CD8-positive, alpha-beta memory T cell (primary cell): ENCODE data around the gene SULF2. TPM values are rescaled to one million over a fixed set of nuclear protein-coding genes. Genes with fewer than 3 reads are reported as not detected.

Experiments used
- CTCF ChIA-PET: fragments of 350-600 bp; sonication (Branson Sonifier 250); formaldehyde crosslinking; loops from one replicate; lab custom pipeline; 2021; ENCODE audit warnings: antibody characterized with exemption; lab: Charles Lee
- POLR2A ChIA-PET: fragments of 350-600 bp; sonication (Branson Sonifier 250); formaldehyde crosslinking; loops from one replicate; lab custom pipeline; 2021; ENCODE audit warnings: antibody characterized with exemption; lab: Charles Lee
- DNase-seq, 5 donors: peaks; one replicate each; pipeline versions ENCODE4 v3.0.0 to v3.0.0-alpha.2; 2020 to 2022; ENCODE audit warnings: mixed read lengths in 1 of 5
- H3K27ac ChIP-seq: one replicate; pipeline ENCODE4 v1.7.0; 2013; ENCODE audit warnings: low read depth, mild to moderate bottlenecking, low read length, moderate library complexity
- H3K27me3 ChIP-seq: 2 replicates; pipeline ENCODE4 v1.7.0; 2013; ENCODE audit warnings: low read length, mild to moderate bottlenecking; ENCODE audit not compliant: insufficient read depth, poor library complexity, severe bottlenecking
- H3K36me3 ChIP-seq: 2 replicates; pipeline ENCODE4 v1.7.0; 2013; ENCODE audit warnings: mild to moderate bottlenecking, low read length, moderate library complexity; ENCODE audit not compliant: insufficient read depth
- H3K4me1 ChIP-seq: 2 replicates; pipeline ENCODE4 v1.7.0; 2013; ENCODE audit warnings: mild to moderate bottlenecking, low read length, moderate library complexity; ENCODE audit not compliant: insufficient read depth
- H3K4me3 ChIP-seq: 2 replicates; pipeline ENCODE4 v1.7.0; 2013; ENCODE audit warnings: mild to moderate bottlenecking, low read length
- H3K9me3 ChIP-seq: 2 replicates; pipeline ENCODE4 v1.7.0; 2013; ENCODE audit warnings: mild to moderate bottlenecking, low read length
- H3K27ac Mint-ChIP-seq, 8 donors: one replicate each; pipeline ENCODE4 v1.8.0; 2020 to 2021; ENCODE audit warnings: mixed read lengths in 8 of 8, mild to moderate bottlenecking in 6 of 8, inconsistent platforms in 3 of 8, moderate library complexity in 3 of 8
- H3K27me3 Mint-ChIP-seq, 2 donors: one replicate each; pipeline ENCODE4 v1.8.0; 2020 to 2021; ENCODE audit warnings: mixed read lengths in 2 of 2, mild to moderate bottlenecking in 1 of 2, moderate library complexity in 1 of 2
- H3K36me3 Mint-ChIP-seq, 3 donors: one replicate each; pipeline ENCODE4 v1.8.0; 2020 to 2021; ENCODE audit warnings: mixed read lengths in 3 of 3, inconsistent platforms in 1 of 3, mild to moderate bottlenecking in 1 of 3
- H3K4me1 Mint-ChIP-seq, 3 donors: one replicate each; pipeline ENCODE4 v1.8.0; 2020 to 2021; ENCODE audit warnings: mixed read lengths in 3 of 3, inconsistent platforms in 1 of 3, mild to moderate bottlenecking in 1 of 3
- H3K4me3 Mint-ChIP-seq, 7 donors: one replicate each; pipeline ENCODE4 v1.8.0; 2020 to 2021; ENCODE audit warnings: mixed read lengths in 7 of 7, mild to moderate bottlenecking in 6 of 7, moderate library complexity in 4 of 7, inconsistent platforms in 2 of 7
- H3K9me3 Mint-ChIP-seq, 5 donors: one replicate each; pipeline ENCODE4 v1.8.0; 2020 to 2022; ENCODE audit warnings: mixed read lengths in 5 of 5, mild to moderate bottlenecking in 3 of 5, moderate library complexity in 2 of 5, inconsistent platforms in 1 of 5
- polyA plus RNA-seq: library from polyadenylated mRNA; unstranded; fragments of 300-500 nt; fragmentation: Illumina TruSeq; gene quantifications from one replicate; pipeline ENCODE4 v1.2.3, GENCODE V29; 2021
- total RNA-seq, 2 experiments: library from RNA; stranded (reverse); gene quantifications; one replicate each; pipeline ENCODE4 v1.2.3, GENCODE V29; 2021

SULF2 gene
- total and polyA plus RNA-seq, 3 experiments from 2014 or later, result 0.28 to 1.4 (median 1.1) TPM

DNA sequence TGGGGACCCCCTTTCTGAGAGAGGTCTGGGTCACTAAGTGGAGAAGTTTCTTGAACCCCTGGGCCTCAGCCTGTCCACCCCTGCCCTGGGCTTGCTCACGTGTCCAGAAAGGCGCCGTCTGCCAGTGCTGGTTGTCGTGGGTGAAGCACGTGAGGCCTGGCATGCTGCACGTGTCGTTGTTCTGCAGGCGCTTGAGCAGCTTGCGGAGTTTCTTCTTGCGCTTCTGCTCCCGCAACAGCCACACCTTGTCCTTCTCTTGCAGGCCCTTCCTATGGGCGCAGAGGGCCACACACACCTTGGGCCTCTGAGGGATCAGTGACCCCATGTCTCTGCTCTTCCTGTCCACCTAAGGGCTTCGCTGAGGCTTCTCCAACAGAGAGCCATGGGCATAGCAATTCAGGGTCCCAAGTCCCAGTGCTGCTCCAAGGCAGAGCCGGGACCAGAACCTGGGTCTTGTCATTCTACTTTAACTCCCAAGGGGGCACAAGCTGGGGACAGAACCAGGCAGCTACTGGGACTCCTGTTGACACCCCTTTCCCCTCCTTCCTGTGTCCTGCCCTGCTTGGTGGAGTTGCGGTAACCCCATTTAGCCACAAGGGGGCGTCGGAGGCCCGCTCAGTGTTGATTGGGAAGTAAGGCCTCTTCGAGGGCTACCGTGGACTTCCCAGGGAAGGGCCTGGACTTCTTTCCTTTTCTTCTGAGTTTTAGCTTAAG, 121.8 kb downstream of the SULF2 start:
- Histone ChIP-seq H3K9me3 (no peaks in the 10 kb centered on the region), H3K27me3 (no peaks in the 10 kb centered on the region), H3K4me1 (peaks cover 7% of the 10 kb centered on the region), H3K36me3 (no peaks in the 10 kb centered on the region), H3K27ac (no peak overlapping the region), H3K4me3 (no peak overlapping the region)
- H3K27ac Mint-ChIP-seq, result peak overlapping the region in 4 of 8 donors; percentile 3 to 70 (median 18)
- peaks cover 0 to 23% (median 0%) of the 10 kb centered on the region in 3 donors for H3K36me3 Mint-ChIP-seq
- peaks cover 3 to 7% (median 6%) of the 10 kb centered on the region in 3 donors for H3K4me1 Mint-ChIP-seq
- no peaks in the 10 kb centered on the region for H3K9me3 Mint-ChIP-seq
- H3K27me3 Mint-ChIP-seq, result no peaks in the 10 kb centered on the region
- DNase-seq, result peak; percentile 56 to 79 (median 59)
- H3K4me3 Mint-ChIP-seq, result no peak overlapping the region
- POLR2A ChIA-PET, result no interaction called here
- CTCF ChIA-PET, result interaction anchor here (0.6 to 2.1 kb wide), 12 partner anchors 9 to 957 kb away, joined by 3 to 16 read pairs (median 4); partner anchors contain the start of gene NCOA3

DNA sequence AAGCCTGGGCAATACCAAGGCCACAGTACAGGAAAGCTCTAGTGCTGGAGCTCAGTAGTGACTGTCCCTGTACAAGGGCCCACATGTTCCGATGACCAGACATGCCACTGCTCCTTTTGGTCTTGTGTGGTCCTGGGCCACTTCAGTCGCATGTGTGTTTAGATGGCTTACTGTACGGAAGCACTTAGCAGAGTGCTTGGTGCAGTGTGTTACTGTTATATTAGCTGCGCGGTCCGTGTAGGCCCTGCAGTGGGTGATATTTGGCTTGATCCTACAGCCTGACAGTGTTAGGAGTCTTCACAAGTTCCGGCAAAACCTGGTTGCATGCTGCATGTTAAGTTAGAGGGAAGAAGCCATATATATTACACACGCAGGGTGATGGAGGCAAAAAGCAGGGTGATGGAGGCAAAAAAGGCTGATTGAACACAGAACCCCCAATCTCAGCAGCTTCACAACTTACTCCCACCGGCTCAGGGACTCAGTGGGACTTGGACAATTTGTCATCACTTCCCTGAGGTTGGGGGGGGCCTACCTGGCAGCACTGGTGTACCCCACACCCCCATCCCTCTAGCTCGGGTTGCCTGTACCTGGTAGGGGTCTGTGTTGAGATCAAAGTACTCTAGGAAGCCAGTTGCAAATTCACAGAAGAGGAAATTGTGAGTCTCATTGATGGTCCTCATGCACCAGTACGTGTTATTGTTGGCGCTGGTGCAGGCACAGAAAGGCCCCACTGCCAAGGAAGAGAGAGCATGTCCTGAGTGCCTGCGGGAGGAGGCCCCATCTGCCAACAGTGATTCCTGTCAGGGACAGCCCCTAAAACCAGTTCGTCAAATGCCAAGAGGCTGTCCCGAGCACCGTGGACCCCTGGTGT, 122.6 kb downstream of the SULF2 start:
- ChIA-PET CTCF (interaction anchor here (1.3 to 2.1 kb wide), 6 partner anchors 10 to 958 kb away, joined by 3 to 16 read pairs (median 6); no protein-coding TSS in a partner anchor), POLR2A (no interaction called here)
- Histone ChIP-seq H3K9me3 (no peaks in the 10 kb centered on the region), H3K4me1 (peaks cover 7% of the 10 kb centered on the region), H3K4me3 (no peak overlapping the region), H3K27ac (no peak overlapping the region), H3K36me3 (no peaks in the 10 kb centered on the region), H3K27me3 (no peaks in the 10 kb centered on the region)
- Mint-ChIP-seq H3K4me3 (peak overlapping the region in 1 of 7 donors; percentile 6), H3K4me1 (peaks cover 3 to 7% (median 6%) of the 10 kb centered on the region in 3 donors), H3K9me3 (no peaks in the 10 kb centered on the region), H3K27ac (peak overlapping the region in 1 of 8 donors; percentile 63), H3K36me3 (peaks cover 0 to 30% (median 6%) of the 10 kb centered on the region in 3 donors), H3K27me3 (no peaks in the 10 kb centered on the region)
- DNase-seq, result no peak

DNA sequence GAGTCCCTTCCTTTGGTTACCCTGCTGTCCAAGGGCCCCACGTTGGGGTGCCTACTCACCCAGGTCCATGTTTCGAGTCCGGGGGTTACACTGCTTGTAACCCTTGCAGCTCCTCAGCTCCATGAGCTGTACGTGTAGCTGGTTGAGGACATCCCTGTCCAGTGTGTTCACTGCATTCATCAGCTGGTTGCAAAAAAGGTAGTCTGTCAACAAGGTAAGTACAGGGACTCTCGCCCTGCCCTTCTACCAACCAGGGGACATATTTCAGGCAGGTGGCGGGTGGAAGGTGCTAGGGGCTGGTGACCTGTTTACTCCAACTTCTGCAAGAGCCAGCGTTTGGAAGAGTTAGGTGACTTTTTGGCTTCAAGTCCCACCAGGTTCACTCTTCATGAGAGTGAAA, 123.6 kb downstream of the SULF2 start:
- H3K4me1 ChIP-seq, result peaks cover 7% of the 10 kb centered on the region
- no peak overlapping the region for H3K4me3 ChIP-seq
- no peak overlapping the region for H3K4me3 Mint-ChIP-seq
- no peaks in the 10 kb centered on the region for H3K36me3 ChIP-seq
- no peaks in the 10 kb centered on the region for H3K27me3 Mint-ChIP-seq
- CTCF ChIA-PET, result no interaction called here
- no peak overlapping the region for H3K27ac ChIP-seq
- H3K36me3 Mint-ChIP-seq, result peaks cover 0 to 40% (median 6%) of the 10 kb centered on the region in 3 donors
- H3K27me3 ChIP-seq, result no peaks in the 10 kb centered on the region
- no peaks in the 10 kb centered on the region for H3K9me3 ChIP-seq
- H3K27ac Mint-ChIP-seq, result peak overlapping the region in 1 of 8 donors; percentile 20
- no peak for DNase-seq
- H3K4me1 Mint-ChIP-seq, result peaks cover 3 to 7% (median 6%) of the 10 kb centered on the region in 3 donors
- POLR2A ChIA-PET, result no interaction called here
- no peaks in the 10 kb centered on the region for H3K9me3 Mint-ChIP-seq

DNA sequence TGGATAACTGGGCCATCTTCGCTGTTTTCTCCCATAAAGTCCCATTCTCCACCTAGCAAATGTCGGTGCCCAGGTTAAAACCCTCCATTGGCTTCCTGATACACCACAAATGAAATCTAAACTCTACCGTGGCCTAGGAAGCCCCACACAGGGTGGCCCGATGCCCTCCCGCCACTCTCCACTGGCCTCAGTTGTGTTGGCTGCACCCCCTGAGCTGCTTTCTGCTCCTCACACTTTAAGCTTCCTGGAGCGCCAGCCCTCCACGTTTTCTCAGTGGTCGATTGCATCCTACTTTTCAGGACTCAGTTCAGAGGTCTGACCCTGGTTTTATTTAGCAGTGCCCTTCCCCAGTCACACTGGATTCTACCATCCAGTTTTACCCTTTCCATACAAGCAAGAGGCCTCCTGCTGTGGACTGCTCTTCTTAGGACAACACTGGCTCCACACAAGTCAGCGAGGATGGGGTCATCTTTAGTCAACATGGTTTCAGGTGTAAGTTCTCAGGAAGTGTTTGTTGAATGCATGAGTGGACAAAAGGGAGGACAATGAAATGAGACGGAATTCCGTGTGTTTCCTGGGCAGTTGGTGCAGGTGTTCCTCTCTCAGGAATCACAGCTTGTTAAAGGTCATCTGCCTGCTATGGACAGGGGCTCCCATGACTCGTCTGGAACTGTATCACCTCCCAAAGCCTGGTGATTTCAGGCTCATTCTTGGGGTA, 124.1 kb downstream of the SULF2 start:
- Histone ChIP-seq H3K27ac (no peak overlapping the region), H3K27me3 (no peaks in the 10 kb centered on the region), H3K9me3 (no peaks in the 10 kb centered on the region), H3K4me1 (peaks cover 7% of the 10 kb centered on the region), H3K4me3 (no peak overlapping the region), H3K36me3 (no peaks in the 10 kb centered on the region)
- CTCF ChIA-PET, result interaction anchor here (1.3 kb wide), 1 partner anchor 959 kb away, joined by 8 read pairs; no protein-coding TSS in a partner anchor
- DNase-seq, result no peak
- Mint-ChIP-seq H3K4me3 (no peak overlapping the region), H3K4me1 (peaks cover 3 to 7% (median 6%) of the 10 kb centered on the region in 3 donors), H3K36me3 (peaks cover 0 to 45% (median 6%) of the 10 kb centered on the region in 3 donors), H3K9me3 (no peaks in the 10 kb centered on the region), H3K27ac (peak overlapping the region in 5 of 8 donors; percentile 5 to 94 (median 55)), H3K27me3 (no peaks in the 10 kb centered on the region)
- POLR2A ChIA-PET, result no interaction called here

DNA sequence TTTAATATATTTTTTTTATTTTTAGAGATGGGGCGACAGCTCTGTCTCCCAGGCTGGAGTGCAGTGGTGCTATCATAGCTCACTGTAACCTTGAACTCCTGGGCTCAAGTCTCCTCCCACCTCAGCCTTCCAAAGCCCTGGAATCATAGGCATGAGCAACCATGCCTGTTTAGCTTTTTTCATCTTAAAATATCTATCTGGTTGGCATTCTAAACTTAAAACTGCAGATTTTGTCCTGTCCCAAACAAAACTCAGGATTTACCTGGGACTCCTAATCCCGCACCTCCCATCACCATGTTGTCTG, 124.7 kb downstream of the SULF2 start:
- Mint-ChIP-seq H3K36me3 (peaks cover 0 to 48% (median 6%) of the 10 kb centered on the region in 3 donors), H3K4me3 (no peak overlapping the region), H3K4me1 (peaks cover 3 to 7% (median 6%) of the 10 kb centered on the region in 3 donors), H3K27me3 (no peaks in the 10 kb centered on the region), H3K27ac (peak overlapping the region in 4 of 8 donors; percentile 5 to 74 (median 44)), H3K9me3 (no peaks in the 10 kb centered on the region)
- Histone ChIP-seq H3K27me3 (no peaks in the 10 kb centered on the region), H3K36me3 (no peaks in the 10 kb centered on the region), H3K27ac (no peak overlapping the region), H3K4me1 (peaks cover 7% of the 10 kb centered on the region), H3K4me3 (no peak overlapping the region), H3K9me3 (no peaks in the 10 kb centered on the region)
- ChIA-PET CTCF (interaction anchor here (1.3 kb wide), 1 partner anchor 960 kb away, joined by 8 read pairs; no protein-coding TSS in a partner anchor), POLR2A (no interaction called here)
- DNase-seq, result no peak

DNA sequence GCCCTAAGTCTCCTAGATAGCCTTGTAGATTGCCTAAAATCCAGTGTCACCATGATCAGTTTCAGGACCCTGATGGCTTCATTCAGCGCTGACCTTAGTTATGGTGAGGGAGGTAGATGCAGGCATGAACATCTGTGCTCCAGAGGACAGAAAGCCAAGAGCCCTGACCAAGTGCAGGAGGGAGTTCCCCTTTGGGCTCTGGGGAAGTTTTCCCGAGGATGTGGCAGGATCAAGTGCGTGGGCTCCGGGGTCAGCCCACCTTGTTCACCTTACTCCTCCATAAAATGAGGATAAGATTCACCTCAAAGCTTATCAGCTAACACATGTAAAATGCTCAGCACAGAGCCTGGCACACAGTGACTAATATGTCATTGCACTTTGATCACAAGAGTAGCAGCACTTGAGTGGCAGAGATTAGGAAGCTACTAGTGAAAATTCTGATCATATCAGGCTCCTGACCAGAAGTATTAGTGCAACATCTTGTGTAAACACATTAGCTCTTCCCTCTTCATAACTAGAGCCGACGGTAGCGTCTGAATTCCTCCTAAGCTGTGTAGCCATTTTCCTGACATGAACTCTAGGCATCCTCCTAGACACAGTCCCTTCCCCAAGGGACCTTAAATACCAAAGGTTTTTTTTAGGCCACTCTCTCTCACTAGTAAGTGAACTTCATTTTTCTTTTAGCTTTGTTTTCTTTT, 125.2 kb downstream of the SULF2 start:
- peaks cover 3 to 7% (median 6%) of the 10 kb centered on the region in 3 donors for H3K4me1 Mint-ChIP-seq
- Histone ChIP-seq H3K4me3 (no peak overlapping the region), H3K9me3 (no peaks in the 10 kb centered on the region), H3K27ac (no peak overlapping the region), H3K36me3 (peaks cover 3% of the 10 kb centered on the region), H3K4me1 (peaks cover 7% of the 10 kb centered on the region), H3K27me3 (no peaks in the 10 kb centered on the region)
- H3K9me3 Mint-ChIP-seq, result no peaks in the 10 kb centered on the region
- H3K4me3 Mint-ChIP-seq, result no peak overlapping the region
- ChIA-PET POLR2A (no interaction called here), CTCF (interaction anchor here (1.3 kb wide), 1 partner anchor 960 kb away, joined by 8 read pairs; no protein-coding TSS in a partner anchor)
- no peaks in the 10 kb centered on the region for H3K27me3 Mint-ChIP-seq
- DNase-seq, result no peak
- H3K36me3 Mint-ChIP-seq, result peaks cover 0 to 52% (median 6%) of the 10 kb centered on the region in 3 donors
- H3K27ac Mint-ChIP-seq, result peak overlapping the region in 3 of 8 donors; percentile 33 to 63 (median 63)

DNA sequence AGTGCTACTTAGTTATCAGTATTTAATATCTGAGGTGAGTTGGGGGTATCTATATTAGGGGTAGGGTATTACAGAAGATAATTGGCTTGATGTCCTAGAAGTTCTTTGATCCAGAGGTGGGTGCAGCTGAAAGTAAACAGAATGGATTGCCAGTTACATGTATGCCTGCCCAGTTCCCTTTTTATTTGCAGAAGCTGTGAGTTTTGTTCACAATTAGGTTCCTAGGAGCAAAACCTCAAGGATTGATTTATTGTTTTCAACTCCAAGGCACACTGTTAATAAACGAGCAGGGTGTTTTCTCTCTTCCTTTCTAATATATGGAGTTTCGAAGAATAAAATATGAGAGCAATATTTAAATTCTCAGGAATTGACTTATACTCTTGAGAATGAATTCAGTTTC, 129.0 kb downstream of the SULF2 start:
- Mint-ChIP-seq H3K9me3 (no peaks in the 10 kb centered on the region), H3K36me3 (peaks cover under 1 to 81% (median 17%) of the 10 kb centered on the region in 3 donors), H3K4me3 (no peak overlapping the region), H3K4me1 (no peaks in the 10 kb centered on the region), H3K27ac (no peak overlapping the region), H3K27me3 (no peaks in the 10 kb centered on the region)
- Histone ChIP-seq H3K36me3 (peaks cover 34% of the 10 kb centered on the region), H3K27me3 (no peaks in the 10 kb centered on the region), H3K27ac (no peak overlapping the region), H3K9me3 (no peaks in the 10 kb centered on the region), H3K4me3 (no peak overlapping the region), H3K4me1 (no peaks in the 10 kb centered on the region)
- ChIA-PET POLR2A (no interaction called here), CTCF (no interaction called here)
- DNase-seq, result no peak
